GF-D8 (cell line): ENCODE results near the gene CCDC9.
"Not testable (repeated sequence)": the region's sequence is repeated elsewhere in the genome, so short reads cannot be mapped to it uniquely, and the experiment has no call there.

Experiments
- DNase-seq: peaks from one replicate; lab custom pipeline; 2025; lab: John Stamatoyannopoulos, UW

The CCDC9 gene

GRCh38 chr19:47300867-47301266 is 44.5 kb downstream of the CCDC9 start:
- not testable (repeated sequence) for DNase-seq

GRCh38 chr19:47302249-47302648 is 45.9 kb downstream of the CCDC9 start:
- DNase-seq = peak; percentile 14

DNA sequence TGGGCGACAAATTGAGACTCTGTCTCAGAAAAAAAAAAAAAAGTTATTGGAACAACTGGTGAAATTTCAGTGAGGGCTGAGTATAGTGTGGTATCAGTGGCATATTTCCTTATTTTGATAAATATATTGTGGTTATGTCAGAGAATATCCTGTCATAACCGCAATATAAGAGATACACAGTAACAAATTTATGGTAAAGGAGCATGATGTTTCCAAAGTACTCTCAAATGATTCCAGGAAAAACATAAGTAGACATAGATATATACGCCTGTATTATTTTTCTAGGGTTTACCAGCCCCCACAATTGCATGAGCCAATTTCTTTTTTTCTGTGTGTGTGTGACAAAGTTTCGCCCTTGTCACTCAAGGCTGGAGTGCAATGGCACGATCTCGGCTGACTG is 47.6 kb downstream of the CCDC9 start:
- DNase-seq = peak; percentile 20

GRCh38 chr19:47305309-47305751 is 49.0 kb downstream of the CCDC9 start:
- no peak for DNase-seq

GRCh38 chr19:47306303-47306702 is 50.0 kb downstream of the CCDC9 start:
- no peak for DNase-seq

DNA sequence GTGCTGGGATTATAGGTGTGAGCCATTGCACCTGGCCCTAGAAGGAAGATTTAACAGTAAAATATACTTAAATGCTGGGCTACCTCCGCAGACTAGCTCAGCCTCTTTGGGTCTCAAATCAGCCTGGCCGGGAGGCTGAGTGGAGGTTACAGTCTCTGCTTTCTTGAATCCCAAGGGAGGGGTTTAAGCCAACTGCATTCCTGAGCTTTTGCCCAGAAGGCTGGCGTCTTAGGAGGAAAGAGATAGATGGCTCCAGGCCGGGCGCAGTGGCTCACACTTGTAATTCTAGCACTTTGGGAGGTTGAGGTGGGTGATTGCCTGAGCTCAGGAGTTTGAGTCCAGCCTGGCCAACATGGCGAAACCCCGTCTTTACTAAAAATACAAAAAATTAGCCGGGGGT is 52.7 kb downstream of the CCDC9 start:
- DNase-seq = no peak

- DNase-seq = peak; percentile 37
Observed at GRCh38 chr19:47309608-47310007, 53.3 kb downstream of the CCDC9 start, which contains the start of gene C5AR1. Gene C5AR1 (plus strand): TSS chr19:47309861. CDS start chr19:47309896, 35 bp downstream.

GRCh38 chr19:47310323-47310722 is 54.0 kb downstream of the CCDC9 start:
- DNase-seq = no peak

DNA sequence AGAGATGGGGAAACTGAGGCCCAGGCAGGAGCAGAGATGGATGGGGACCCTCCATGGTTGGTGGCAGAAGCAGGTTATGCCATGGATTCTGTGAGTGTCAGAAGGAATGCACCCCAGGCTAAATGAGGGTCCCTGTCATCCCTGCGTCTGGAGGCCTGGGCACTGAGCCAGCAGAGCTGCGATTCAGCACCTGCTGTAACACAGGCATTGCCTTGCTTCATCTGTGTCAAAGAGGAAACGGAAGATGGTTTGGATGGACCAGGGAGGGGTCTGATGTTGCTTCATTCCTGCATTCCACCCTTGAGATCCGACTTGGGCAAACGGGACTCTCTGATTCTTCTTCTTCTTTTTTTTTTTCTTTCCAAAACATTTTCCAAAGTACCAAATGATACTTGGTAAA is 54.5 kb downstream of the CCDC9 start:
- peak; percentile 82 for DNase-seq

GRCh38 chr19:47312366-47313006 is 56.2 kb downstream of the CCDC9 start:
- no peak for DNase-seq

DNA sequence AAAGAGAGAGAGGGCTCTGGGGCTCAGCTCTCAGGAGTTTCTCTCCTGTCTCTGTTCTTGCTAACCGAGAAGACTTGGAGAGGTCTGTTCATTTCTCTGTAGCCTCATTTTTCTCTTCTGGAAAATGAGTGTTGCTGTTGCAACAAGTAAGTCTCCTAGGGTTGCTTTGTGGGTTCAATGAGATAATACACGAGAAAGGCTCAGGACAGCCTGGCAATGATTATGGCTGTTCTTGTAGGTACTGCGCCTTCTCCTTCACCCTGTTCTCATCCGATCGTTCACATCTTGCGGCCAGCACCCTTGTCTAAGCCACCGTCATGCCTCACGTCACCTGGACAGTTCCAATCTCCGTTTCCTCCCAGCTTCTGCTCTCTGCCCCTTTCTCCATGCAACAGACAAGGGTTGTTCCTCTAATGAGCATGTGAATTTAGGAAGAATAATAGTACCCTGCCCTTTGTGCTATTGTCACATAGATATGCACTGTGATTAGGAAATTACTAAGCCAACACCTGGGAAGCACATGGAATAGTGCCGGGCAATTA is 57.5 kb downstream of the CCDC9 start:
- no peak for DNase-seq

DNA sequence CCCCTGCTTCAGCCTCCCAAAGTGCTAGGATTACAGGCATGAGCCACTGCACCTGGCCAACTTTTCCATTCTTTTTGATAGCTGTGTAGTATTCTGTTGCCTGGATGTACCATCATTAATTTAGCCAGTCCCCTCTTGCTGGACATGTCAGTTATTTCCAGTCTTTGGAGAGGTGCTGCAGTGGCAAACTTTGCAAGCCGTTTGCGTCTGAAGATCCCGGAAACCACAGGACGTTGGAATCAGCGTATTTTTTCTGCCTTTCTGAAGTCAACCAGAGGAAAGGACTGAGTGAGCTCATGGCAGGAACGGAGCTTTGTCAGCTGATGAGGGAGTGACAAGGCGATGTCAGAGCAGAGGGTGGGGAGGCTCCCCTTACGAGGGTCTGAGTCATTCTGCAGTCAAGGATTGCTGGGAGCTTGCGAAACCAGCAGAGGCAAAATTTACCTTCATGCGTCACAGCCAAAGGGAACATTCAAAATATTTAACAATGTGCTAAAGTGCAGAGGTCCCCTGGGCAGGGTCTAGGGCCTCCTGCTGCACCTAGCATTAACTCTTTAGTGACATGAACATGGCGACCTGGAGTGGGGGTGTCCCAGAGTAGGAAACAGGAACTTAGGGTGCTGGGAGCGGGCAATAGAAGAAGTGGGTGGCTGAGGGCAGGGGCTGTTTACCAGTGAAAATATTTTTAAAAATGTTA is 58.9 kb downstream of the CCDC9 start:
- peak; percentile 76 for DNase-seq

DNA sequence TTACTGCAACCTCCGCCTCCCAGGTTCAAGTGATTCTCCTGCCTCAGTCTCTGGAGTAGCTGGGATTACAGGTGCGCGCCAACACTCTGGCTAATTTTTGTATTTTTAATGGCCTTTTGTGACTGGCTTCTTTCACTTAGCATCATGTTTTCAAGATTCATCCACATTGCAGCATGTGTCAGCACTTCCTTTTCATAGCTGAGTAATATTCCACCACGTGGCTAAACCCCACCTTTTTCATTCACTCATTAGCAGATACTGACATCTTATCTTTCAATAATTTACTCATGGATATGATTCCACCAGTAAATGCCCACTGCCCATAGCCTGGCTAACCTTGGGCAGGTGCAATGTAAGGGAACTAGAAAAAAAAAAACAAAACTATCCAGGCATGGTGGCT is 60.2 kb downstream of the CCDC9 start:
- no peak for DNase-seq

GRCh38 chr19:47319923-47320871 is 63.9 kb downstream of the CCDC9 start:
- DNase-seq = no peak
